Esophagus muscularis mucosa (tissue), 4 donors: ENCODE data around the gene BTNL8. TPM values are rescaled to one million over a fixed set of nuclear protein-coding genes. Genes with fewer than 3 reads are reported as not detected.

Source experiments
- DNase-seq: peaks from one replicate; pipeline ENCODE4 v3.0.0-alpha.2; 2017; ENCODE audit errors: extremely low spot score
- H3K27ac ChIP-seq, 4 donors: fragments of 200-600 bp; sonication (generic); replicated peaks in 1 of 4; 1 replicate in 3 of 4; 2 replicates in 1 of 4; pipeline ENCODE4 v1.5.1; 2016 to 2019; ENCODE audit warnings: mild to moderate bottlenecking in 1 of 4
- H3K27me3 ChIP-seq, 4 donors: fragments of 200-600 bp; sonication (generic); one replicate each; pipeline versions ENCODE4 v1.5.1 to v1.6.0; 2016 to 2019
- H3K36me3 ChIP-seq, 4 donors: fragments of 200-600 bp; sonication (generic); one replicate each; pipeline ENCODE4 v1.5.1; 2016 to 2019
- H3K4me1 ChIP-seq, 4 donors: fragments of 200-600 bp; sonication (generic); one replicate each; pipeline ENCODE4 v1.5.1; 2016 to 2019
- H3K4me3 ChIP-seq, 4 donors: fragments of 200-600 bp; sonication (generic); 1 replicate in 2 of 4; 2 replicates in 2 of 4; pipeline ENCODE4 v1.5.1; 2016 to 2019; ENCODE audit warnings: mild to moderate bottlenecking in 4 of 4, moderate library complexity in 1 of 4
- H3K9me3 ChIP-seq, 4 donors: fragments of 200-600 bp; sonication (generic); 1 replicate in 3 of 4; 2 replicates in 1 of 4; pipeline ENCODE4 v1.5.1; 2016 to 2019
- CTCF ChIP-seq, 3 experiments: fragments of 200-600 bp in 2 of 3; fragments of 450-650 bp in 1 of 3; sonication (generic) in 2 of 3; IDR thresholded peaks; one replicate each; pipeline ENCODE4 v1.5.1; 2017 to 2019; ENCODE audit warnings: antibody characterized with exemption in 3 of 3, mild to moderate bottlenecking in 2 of 3, moderate library complexity in 1 of 3
- EP300 ChIP-seq: sonication (generic); formaldehyde crosslinking; IDR thresholded peaks from one replicate; pipeline ENCODE4 v1.6.1; 2017; ENCODE audit warnings: antibody characterized with exemption
- POLR2A ChIP-seq: fragments of 450-650 bp; IDR thresholded peaks from one replicate; pipeline ENCODE4 v1.6.1; 2017; ENCODE audit warnings: antibody characterized with exemption, moderate library complexity, mild to moderate bottlenecking, low read depth
- POLR2AphosphoS5 ChIP-seq, 2 donors: sonication (generic); formaldehyde crosslinking; IDR thresholded peaks; one replicate each; pipeline ENCODE4 v1.6.1; 2017; ENCODE audit warnings: antibody characterized with exemption in 2 of 2
- WGBS: methylation state at CpG from one replicate; pipeline ENCODE4 v1.1.5; 2018; 5-methylcytosine and 5-hydroxymethylcytosine counted together
- intact Hi-C: fragments of 100-400 bp; cut with DNase I; formaldehyde crosslinking; loops from one replicate; pipeline ENCODE4 v1.15.1; 2023
- small RNA-seq, 3 donors: library from RNA; depleted of rRNA; stranded (forward); fragments of <200 nt; gene quantifications; one replicate each; pipeline ENCODE3, GENCODE V24; 2016
- total RNA-seq, 4 donors: library from RNA; depleted of rRNA; stranded (reverse); fragments of >200 nt; gene quantifications; one replicate each; pipeline versions ENCODE4 v1.1.0 to v1.2.1, GENCODE V29; 2016

The BTNL8 gene
- total RNA-seq, 4 donors from 2014 or later, result 0.17 to 0.58 (median 0.34) TPM; not detected in 1

GRCh38 chr5:180990882-180991242 lies 91.9 kb downstream of the BTNL8 start:
- Histone ChIP-seq H3K36me3 (no peaks in the 10 kb centered on the region), H3K4me1 (no peaks in the 10 kb centered on the region), H3K27me3 (no peaks in the 10 kb centered on the region), H3K9me3 (peaks cover 0 to 13% (median 2%) of the 10 kb centered on the region in 4 donors), H3K27ac (no peak overlapping the region), H3K4me3 (no peak overlapping the region)
- no peak for DNase-seq
- TF ChIP-seq POLR2AphosphoS5 (IDR thresholded peaks at IDR 0.05), result no peak
- TF ChIP-seq EP300, result no peak
- TF ChIP-seq POLR2A, result no peak
- TF ChIP-seq CTCF (IDR thresholded peaks at IDR 0.05), result no peak
- intact Hi-C loops, result no loop called here
- 78% methylated on average over 5 of the region's 5 CpGs for WGBS

Small RNA genes within 50 kb of the gene (small RNA-seq; reads per million reads assigned to genes)
- gene RF00019 (0 reads per million in 3 donors), gene RPS29P12 (0 reads per million in 3 donors)

Other genes starting within 250 kb of the BTNL8 start
- 10 to 100 TPM; 10.4 to 15.6 (median 11.8) TPM for gene FLT4, start 249.6 kb upstream of the BTNL8 start, total RNA-seq
- not detected for gene OR2Y1, start 159.1 kb upstream of the BTNL8 start, total RNA-seq
- gene MGAT1, start 96.4 kb upstream of the BTNL8 start, total RNA-seq, result 100 to 1,000 TPM; 132 to 205 (median 190) TPM
- gene ZFP62, start 37.9 kb upstream of the BTNL8 start, total RNA-seq, result 10 to 100 TPM; 17.7 to 22.8 (median 20.5) TPM
- gene BTNL3, start 89.7 kb downstream of the BTNL8 start, total RNA-seq, result under 1 TPM in 1 of 4 donors, not detected in 3; 0.13 TPM
- 10 to 100 TPM in 2 of 4 donors, 1 to 10 TPM in 2; 9.1 to 30.6 (median 15.0) TPM for gene BTNL9, start 141.1 kb downstream of the BTNL8 start, total RNA-seq
- gene OR2V1, start 232.0 kb downstream of the BTNL8 start, total RNA-seq, result not detected
- not detected for gene OR2V2, start 248.4 kb downstream of the BTNL8 start, total RNA-seq